Liver (tissue), 9 donors: ENCODE data around the gene MAGI1. TPM values are rescaled to one million over a fixed set of nuclear protein-coding genes. Genes with fewer than 3 reads are reported as not detected.

Experiments
- DNase-seq: peaks from one replicate; pipeline ENCODE4 v3.0.0-alpha.2; 2017; ENCODE audit warnings: low spot score
- H3K27ac ChIP-seq, 2 donors: one replicate each; pipeline ENCODE4 v1.7.0; 2013; ENCODE audit warnings: inconsistent platforms in 2 of 2, low read length in 2 of 2, control low read depth in 1 of 2, low read depth in 1 of 2, mild to moderate bottlenecking in 1 of 2
- H3K27me3 ChIP-seq, 4 donors: one replicate each; pipeline versions ENCODE4 v1.6.1 to v1.7.0; 2013; ENCODE audit warnings: low read length in 3 of 4, inconsistent platforms in 1 of 4, mild to moderate bottlenecking in 1 of 4, moderate library complexity in 1 of 4; ENCODE audit not compliant: control insufficient read depth in 4 of 4, insufficient read depth in 4 of 4
- H3K36me3 ChIP-seq, 4 donors: one replicate each; pipeline versions ENCODE4 v1.6.1 to v1.7.0; 2013; ENCODE audit warnings: low read length in 3 of 4, mild to moderate bottlenecking in 3 of 4, low read depth in 1 of 4, moderate library complexity in 1 of 4; ENCODE audit not compliant: control insufficient read depth in 4 of 4, insufficient read depth in 3 of 4
- H3K4me1 ChIP-seq, 4 donors: one replicate each; pipeline versions ENCODE4 v1.6.1 to v1.7.0; 2013; ENCODE audit warnings: low read length in 3 of 4, mild to moderate bottlenecking in 3 of 4, moderate library complexity in 1 of 4; ENCODE audit not compliant: control insufficient read depth in 4 of 4, insufficient read depth in 4 of 4
- H3K4me3 ChIP-seq, 3 donors: one replicate each; pipeline versions ENCODE4 v1.6.1 to v1.7.0; 2013; ENCODE audit warnings: low read length in 3 of 3, control low read depth in 1 of 3, low read depth in 1 of 3, mild to moderate bottlenecking in 1 of 3
- H3K9ac ChIP-seq, 2 donors: one replicate each; pipeline ENCODE4 v1.7.0; 2013; ENCODE audit warnings: low read length in 2 of 2, mild to moderate bottlenecking in 2 of 2, moderate library complexity in 2 of 2, control low read depth in 1 of 2, low read depth in 1 of 2
- H3K9me3 ChIP-seq, 4 donors: one replicate each; pipeline versions ENCODE4 v1.6.1 to v1.7.0; 2013; ENCODE audit warnings: low read length in 3 of 4; ENCODE audit not compliant: control insufficient read depth in 4 of 4
- ATF3 ChIP-seq: IDR thresholded peaks from 2 replicates; pipeline ENCODE4 v1.6.1; 2016; ENCODE audit warnings: antibody characterized with exemption
- EGR1 ChIP-seq, 2 donors: IDR thresholded peaks; 2 replicates each; pipeline ENCODE4 v1.6.1; 2016 to 2018; ENCODE audit warnings: antibody characterized with exemption in 2 of 2, low read depth in 2 of 2
- FOXA1 ChIP-seq: IDR thresholded peaks from 2 replicates; pipeline ENCODE4 v1.6.1; 2016; ENCODE audit warnings: antibody characterized with exemption
- FOXA2 ChIP-seq: IDR thresholded peaks from 2 replicates; pipeline ENCODE4 v1.6.1; 2016; ENCODE audit warnings: antibody characterized with exemption
- GABPA ChIP-seq, 2 donors: IDR thresholded peaks in 1 of 2; conservative IDR thresholded peaks in 1 of 2; 2 replicates each; pipeline ENCODE4 v1.6.1; 2016; ENCODE audit warnings: antibody characterized with exemption in 2 of 2, mild to moderate bottlenecking in 1 of 2, moderate library complexity in 1 of 2
- HNF4A ChIP-seq, 2 donors: conservative IDR thresholded peaks; 2 replicates each; pipeline ENCODE4 v1.6.1; 2016; ENCODE audit warnings: antibody characterized with exemption in 2 of 2, mild to moderate bottlenecking in 2 of 2
- HNF4G ChIP-seq: IDR thresholded peaks from 2 replicates; pipeline ENCODE4 v1.6.1; 2016; ENCODE audit warnings: antibody characterized with exemption
- JUND ChIP-seq, 2 donors: IDR thresholded peaks; 2 replicates each; pipeline ENCODE4 v1.6.1; 2016; ENCODE audit warnings: antibody characterized with exemption in 2 of 2
- NR2F2 ChIP-seq: IDR thresholded peaks from 2 replicates; pipeline ENCODE4 v1.6.1; 2016; ENCODE audit warnings: antibody characterized with exemption
- RAD21 ChIP-seq, 2 donors: IDR thresholded peaks; 2 replicates each; pipeline ENCODE4 v1.6.1; 2016; ENCODE audit warnings: antibody characterized with exemption in 2 of 2, mild to moderate bottlenecking in 2 of 2
- REST ChIP-seq: IDR thresholded peaks from 2 replicates; pipeline ENCODE4 v1.6.1; 2016; ENCODE audit warnings: antibody characterized with exemption, mild to moderate bottlenecking
- RXRA ChIP-seq, 2 donors: IDR thresholded peaks; 2 replicates each; pipeline ENCODE4 v1.6.1; 2017 to 2018; ENCODE audit warnings: antibody characterized with exemption in 2 of 2, mild to moderate bottlenecking in 1 of 2
- SP1 ChIP-seq: IDR thresholded peaks from 2 replicates; pipeline ENCODE4 v1.6.1; 2018; ENCODE audit warnings: antibody characterized with exemption, mild to moderate bottlenecking
- TAF1 ChIP-seq: conservative IDR thresholded peaks from 2 replicates; pipeline ENCODE4 v1.6.1; 2016; ENCODE audit warnings: antibody characterized with exemption, mild to moderate bottlenecking
- YY1 ChIP-seq: IDR thresholded peaks from 2 replicates; pipeline ENCODE4 v1.6.1; 2016; ENCODE audit warnings: antibody characterized with exemption, mild to moderate bottlenecking
- WGBS: extraction: QIAGEN DNeasy Blood & Tissue Kit; methylation state at CpG from one replicate; pipeline ENCODE4 v1.1.7; 2013; 5-methylcytosine and 5-hydroxymethylcytosine counted together
- polyA plus RNA-seq, 2 donors: library from polyadenylated mRNA; stranded (reverse) in 1 of 2; unstranded in 1 of 2; fragments of 200-250 nt in 1 of 2; fragments of >200 nt in 1 of 2; fragmentation: Nextera tagmentation in 1 of 2; extraction: Ambion mirVana in 1 of 2; gene quantifications; one replicate each; pipeline versions ENCODE4 v1.2.1 to v1.2.3, GENCODE V29; 2013 to 2015
- total RNA-seq, 2 donors: library from RNA; depleted of rRNA; stranded (reverse); fragments of >200 nt; gene quantifications; one replicate each; pipeline ENCODE4 v1.2.3, GENCODE V29; 2014
- TF ChIP-seq, protein P1 (sequence below): fragments of 150-350 bp; IDR thresholded peaks from 2 replicates; pipeline ENCODE4 v1.5.1; 2017; ENCODE audit warnings: improper control_type of control experiment, low read depth, low read length; ENCODE audit not compliant: missing input control
- TF ChIP-seq, protein P2 (sequence below): IDR thresholded peaks from 2 replicates; pipeline ENCODE4 v1.6.1; 2016; ENCODE audit warnings: antibody characterized with exemption
- donor health status: healthy.
- donor health status: healthy.
- donor health status: healthy.
- donor health status: healthy.
- donor health status: healthy.

MAGI1 gene
- total and polyA plus RNA-seq, 4 donors = 9.6 to 68.8 (median 14.0) TPM

GRCh38 chr3:65497846-65498245 lies 540.9 kb downstream of the MAGI1 start:
- TF ChIP-seq NR2F2 (no peak), ATF3 (no peak), JUND (IDR thresholded peaks at IDR 0.05) (no peak), SP1 (no peak)
- TF ChIP-seq, protein P1, sequence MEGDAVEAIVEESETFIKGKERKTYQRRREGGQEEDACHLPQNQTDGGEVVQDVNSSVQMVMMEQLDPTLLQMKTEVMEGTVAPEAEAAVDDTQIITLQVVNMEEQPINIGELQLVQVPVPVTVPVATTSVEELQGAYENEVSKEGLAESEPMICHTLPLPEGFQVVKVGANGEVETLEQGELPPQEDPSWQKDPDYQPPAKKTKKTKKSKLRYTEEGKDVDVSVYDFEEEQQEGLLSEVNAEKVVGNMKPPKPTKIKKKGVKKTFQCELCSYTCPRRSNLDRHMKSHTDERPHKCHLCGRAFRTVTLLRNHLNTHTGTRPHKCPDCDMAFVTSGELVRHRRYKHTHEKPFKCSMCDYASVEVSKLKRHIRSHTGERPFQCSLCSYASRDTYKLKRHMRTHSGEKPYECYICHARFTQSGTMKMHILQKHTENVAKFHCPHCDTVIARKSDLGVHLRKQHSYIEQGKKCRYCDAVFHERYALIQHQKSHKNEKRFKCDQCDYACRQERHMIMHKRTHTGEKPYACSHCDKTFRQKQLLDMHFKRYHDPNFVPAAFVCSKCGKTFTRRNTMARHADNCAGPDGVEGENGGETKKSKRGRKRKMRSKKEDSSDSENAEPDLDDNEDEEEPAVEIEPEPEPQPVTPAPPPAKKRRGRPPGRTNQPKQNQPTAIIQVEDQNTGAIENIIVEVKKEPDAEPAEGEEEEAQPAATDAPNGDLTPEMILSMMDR = no peak
- H3K4me1 ChIP-seq = no peaks in the 10 kb centered on the region

GRCh38 chr3:65497236-65497635 lies 541.5 kb downstream of the MAGI1 start:
- Histone ChIP-seq H3K36me3 (no peaks in the 10 kb centered on the region), H3K27ac (no peak overlapping the region), H3K9ac (no peak overlapping the region), H3K27me3 (no peaks in the 10 kb centered on the region), H3K4me1 (no peaks in the 10 kb centered on the region), H3K9me3 (no peaks in the 10 kb centered on the region), H3K4me3 (no peak overlapping the region)
- no peak for DNase-seq
- WGBS = 93% methylated on average over 2 of the region's 2 CpGs
- TF ChIP-seq HNF4G = no peak
- TF ChIP-seq RXRA (IDR thresholded peaks at IDR 0.05) = no peak
- TF ChIP-seq, protein P1 = no peak
- no peak for TF ChIP-seq JUND (IDR thresholded peaks at IDR 0.05)
- TF ChIP-seq REST = no peak
- TF ChIP-seq SP1 = no peak
- no peak for TF ChIP-seq YY1
- TF ChIP-seq FOXA2 = no peak
- TF ChIP-seq RAD21 (IDR thresholded peaks at IDR 0.05) = no peak
- no peak for TF ChIP-seq ATF3
- no peak for TF ChIP-seq HNF4A (conservative IDR thresholded peaks at IDR 0.05)
- TF ChIP-seq TAF1 = no peak
- no peak for TF ChIP-seq GABPA (IDR thresholded peaks at IDR 0.05 in 1 of 2, conservative IDR thresholded peaks at IDR 0.05 in 1 of 2)
- TF ChIP-seq EGR1 (IDR thresholded peaks at IDR 0.05; ENCODE audit: low read depth in 2 of 2) = no peak
- no peak for TF ChIP-seq NR2F2
- TF ChIP-seq, protein P2, sequence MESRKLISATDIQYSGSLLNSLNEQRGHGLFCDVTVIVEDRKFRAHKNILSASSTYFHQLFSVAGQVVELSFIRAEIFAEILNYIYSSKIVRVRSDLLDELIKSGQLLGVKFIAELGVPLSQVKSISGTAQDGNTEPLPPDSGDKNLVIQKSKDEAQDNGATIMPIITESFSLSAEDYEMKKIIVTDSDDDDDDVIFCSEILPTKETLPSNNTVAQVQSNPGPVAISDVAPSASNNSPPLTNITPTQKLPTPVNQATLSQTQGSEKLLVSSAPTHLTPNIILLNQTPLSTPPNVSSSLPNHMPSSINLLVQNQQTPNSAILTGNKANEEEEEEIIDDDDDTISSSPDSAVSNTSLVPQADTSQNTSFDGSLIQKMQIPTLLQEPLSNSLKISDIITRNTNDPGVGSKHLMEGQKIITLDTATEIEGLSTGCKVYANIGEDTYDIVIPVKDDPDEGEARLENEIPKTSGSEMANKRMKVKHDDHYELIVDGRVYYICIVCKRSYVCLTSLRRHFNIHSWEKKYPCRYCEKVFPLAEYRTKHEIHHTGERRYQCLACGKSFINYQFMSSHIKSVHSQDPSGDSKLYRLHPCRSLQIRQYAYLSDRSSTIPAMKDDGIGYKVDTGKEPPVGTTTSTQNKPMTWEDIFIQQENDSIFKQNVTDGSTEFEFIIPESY = no peak
- TF ChIP-seq FOXA1 = no peak

More at GRCh38 chr3:65497846-65498245, 540.9 kb downstream of the MAGI1 start:
- Histone ChIP-seq H3K9me3 (no peaks in the 10 kb centered on the region), H3K4me3 (no peak overlapping the region), H3K27ac (no peak overlapping the region), H3K36me3 (no peaks in the 10 kb centered on the region), H3K27me3 (no peaks in the 10 kb centered on the region), H3K9ac (no peak overlapping the region)
- WGBS = 82% methylated on average over 8 of the region's 8 CpGs
- DNase-seq = no peak
